Endothelial cell of umbilical vein (primary cell): Measurements from ENCODE around the gene SPATA22. TPM values are rescaled to one million over a fixed set of nuclear protein-coding genes. Genes with fewer than 3 reads are reported as not detected.

Experiments used
- BruUV-seq: library from RNA; stranded (reverse); fragments of 400-500 nt; replicated peaks from 2 replicates; lab custom pipeline; 2021; lab: Mats Ljungman, UMichigan
- CTCF ChIA-PET: fragments of 300-600, 350-600 bp; sonication (Branson Sonifier 250); formaldehyde crosslinking; loops from one replicate; lab custom pipeline; 2021; ENCODE audit warnings: antibody characterized with exemption, inconsistent platforms; lab: Charles Lee
- POLR2A ChIA-PET: fragments of 300-600, 350-600 bp; sonication (Branson Sonifier 250); formaldehyde crosslinking; loops from one replicate; lab custom pipeline; 2021; ENCODE audit warnings: antibody characterized with exemption, inconsistent platforms; lab: Charles Lee
- DNase-seq: peaks from one replicate; pipeline ENCODE4 v3.0.0-alpha.2; 2011; ENCODE audit warnings: low read depth, low spot score
- FAIRE-seq: peaks from 2 replicates; lab custom pipeline; 2011; peaks lifted over from hg19 to GRCh38; lab: Jason Lieb, UNC
- H2AFZ ChIP-seq: 2 replicates; pipeline ENCODE4 v1.6.0; 2012; ENCODE audit warnings: low read depth, low read length, control low read depth, inconsistent platforms
- H3K27ac ChIP-seq: 2 replicates; pipeline ENCODE4 v1.5.1; 2011; ENCODE audit warnings: low read depth, mild to moderate bottlenecking, control low read depth, low read length, moderate library complexity; ENCODE audit not compliant: insufficient read depth
- H3K27me3 ChIP-seq, 2 experiments: 2 replicates each; pipeline versions ENCODE4 v1.6.0 to v1.6.1; 2011; ENCODE audit warnings: low read length in 2 of 2, mixed read lengths in 1 of 2; ENCODE audit not compliant: control insufficient read depth in 2 of 2, insufficient read depth in 2 of 2
- H3K36me3 ChIP-seq, 2 experiments: 2 replicates in 1 of 2; 3 replicates in 1 of 2; pipeline ENCODE4 v1.5.1; 2011; ENCODE audit warnings: low read length in 2 of 2, mild to moderate bottlenecking in 1 of 2, moderate library complexity in 1 of 2; ENCODE audit not compliant: control insufficient read depth in 2 of 2, insufficient read depth in 2 of 2; ENCODE audit errors: extremely low read depth in 1 of 2
- H3K4me1 ChIP-seq: 3 replicates; pipeline ENCODE4 v1.5.1; 2011; ENCODE audit warnings: mild to moderate bottlenecking, low read length; ENCODE audit not compliant: control insufficient read depth, insufficient read depth; ENCODE audit errors: extremely low read depth
- H3K4me2 ChIP-seq: 2 replicates; pipeline ENCODE4 v1.6.1; 2011; ENCODE audit warnings: low read length, control low read depth, mixed read lengths; ENCODE audit not compliant: insufficient read depth
- H3K4me3 ChIP-seq, 3 experiments: fragments of 200-600 bp in 1 of 3; sonication (generic), shearing (Covaris generic) in 1 of 3; replicated peaks in 1 of 3; 2 replicates each; pipeline ENCODE4 v1.5.1; 2011 to 2016; ENCODE audit warnings: control low read depth in 3 of 3, low read length in 3 of 3, mild to moderate bottlenecking in 2 of 3, inconsistent platforms in 1 of 3, low read depth in 1 of 3, moderate library complexity in 1 of 3; ENCODE audit not compliant: insufficient read depth in 1 of 3
- H3K79me2 ChIP-seq: 2 replicates; pipeline ENCODE4 v1.6.0; 2012; ENCODE audit warnings: low read length, inconsistent platforms; ENCODE audit not compliant: control insufficient read depth, insufficient read depth
- H3K9ac ChIP-seq: replicated peaks from 2 replicates; pipeline ENCODE3; 2011; ENCODE audit warnings: low read length, control low read depth; ENCODE audit not compliant: insufficient read depth; ENCODE audit errors: extremely low read depth
- H3K9me1 ChIP-seq: replicated peaks from 3 replicates; pipeline ENCODE4 v1.6.0; 2011; ENCODE audit warnings: mild to moderate bottlenecking, low read length; ENCODE audit not compliant: control insufficient read depth, insufficient read depth; ENCODE audit errors: extremely low read depth
- H3K9me3 ChIP-seq: replicated peaks from 2 replicates; pipeline ENCODE4 v1.5.1; 2012; ENCODE audit warnings: low read length, inconsistent platforms; ENCODE audit not compliant: control insufficient read depth, insufficient read depth
- H4K20me1 ChIP-seq: replicated peaks from 2 replicates; pipeline ENCODE3; 2011; ENCODE audit warnings: mild to moderate bottlenecking, low read length; ENCODE audit not compliant: control insufficient read depth, insufficient read depth; ENCODE audit errors: extremely low read depth
- EZH2 ChIP-seq: IDR thresholded peaks from 2 replicates; pipeline ENCODE4 v1.6.1; 2012; ENCODE audit warnings: borderline replicate concordance, low read depth, mild to moderate bottlenecking, moderate library complexity, low read length, inconsistent platforms; ENCODE audit not compliant: severe bottlenecking
- FOS ChIP-seq: IDR thresholded peaks from 2 replicates; pipeline ENCODE4 v1.6.1; 2011; ENCODE audit warnings: mild to moderate bottlenecking, low read length, moderate library complexity, borderline replicate concordance; ENCODE audit not compliant: insufficient read depth
- GATA2 ChIP-seq: IDR thresholded peaks from 2 replicates; pipeline ENCODE4 v1.7.0; 2011; ENCODE audit warnings: low read depth, mild to moderate bottlenecking, moderate library complexity, mixed read lengths, low read length; ENCODE audit not compliant: insufficient read length, insufficient read depth
- JUN ChIP-seq: IDR thresholded peaks from 2 replicates; pipeline ENCODE4 v1.6.1; 2011; ENCODE audit warnings: borderline replicate concordance, low read depth; ENCODE audit not compliant: insufficient read length, insufficient read depth
- MYC ChIP-seq: IDR thresholded peaks from one replicate; pipeline ENCODE4 v1.6.1; 2011; ENCODE audit warnings: mild to moderate bottlenecking, low read depth, low read length
- POLR2A ChIP-seq: IDR thresholded peaks from 2 replicates; pipeline ENCODE4 v1.6.1; 2012; ENCODE audit warnings: low read depth, mild to moderate bottlenecking, control low read depth, low read length
- POLR2AphosphoS5 ChIP-seq: IDR thresholded peaks from 2 replicates; pipeline ENCODE4 v1.6.1; 2012; ENCODE audit warnings: low read depth, mild to moderate bottlenecking, control low read depth, low read length, moderate library complexity; ENCODE audit not compliant: insufficient read depth
- dilution Hi-C: fragments of 300-500 bp; cut with MboI; formaldehyde crosslinking; loops from one replicate; pipeline ENCODE4 v1.15.0; 2019; ENCODE audit warnings: low sequenced_read_pairs; ENCODE audit not compliant: extremely low pct_ligation_motif_present
- intact Hi-C: fragments of 100-400 bp; cut with micrococcal nuclease; formaldehyde crosslinking; loops from one replicate; pipeline ENCODE4 v1.10.0; 2022
- polyA plus RNA-seq, 4 experiments: library from polyadenylated mRNA; depleted of rRNA in 3 of 4; stranded (reverse) in 3 of 4; unstranded in 1 of 4; fragments of >200 nt; gene quantifications; 2 replicates each; pipeline versions ENCODE4 v1.2.1 to v1.2.3, GENCODE V29; 2011 to 2012; ENCODE audit warnings: missing spikeins in 1 of 4
- total RNA-seq: library from RNA; stranded (reverse); gene quantifications from 2 replicates; pipeline ENCODE4 v1.2.3, GENCODE V29; 2021
- TF ChIP-seq, protein P1 (sequence below): IDR thresholded peaks from 2 replicates; pipeline ENCODE4 v1.6.1; 2011; ENCODE audit not compliant: insufficient read depth, insufficient read length
- TF ChIP-seq, protein P2 (sequence below), 2 donors: IDR thresholded peaks; 1 replicate in 1 of 2; 2 replicates in 1 of 2; pipeline ENCODE4 v1.5.1; 2011; ENCODE audit warnings: low read length in 2 of 2, mild to moderate bottlenecking in 2 of 2, moderate library complexity in 2 of 2, control low read depth in 1 of 2, inconsistent platforms in 1 of 2, low read depth in 1 of 2; ENCODE audit not compliant: insufficient read depth in 1 of 2; ENCODE audit errors: extremely low read depth in 1 of 2

The SPATA22 gene
- total and polyA plus RNA-seq, 2 donors (not counting 3 experiments of a cell fraction or from before 2014, with no cell fraction given), result 4.3 TPM; not detected in 1

DNA sequence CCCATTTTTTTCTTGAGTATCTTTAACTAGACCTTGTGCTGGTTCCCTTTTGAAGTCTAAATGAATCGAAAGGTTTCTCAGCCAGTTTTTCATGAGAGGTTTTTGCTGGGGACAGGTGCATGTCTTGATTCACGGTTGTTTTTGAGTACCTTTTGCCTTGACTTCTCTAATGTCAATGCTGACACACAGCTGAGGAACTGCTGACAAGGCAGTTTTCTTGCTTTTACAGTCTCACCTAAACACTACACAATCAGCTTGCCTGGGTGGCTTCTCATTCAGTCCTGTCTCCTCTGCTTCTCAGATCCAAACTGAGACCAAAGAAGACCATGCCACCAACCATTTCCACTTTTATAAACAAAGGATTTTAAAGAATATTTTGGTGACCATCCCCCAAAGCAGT lies 53.4 kb downstream of the SPATA22 start:
- Histone ChIP-seq H3K36me3 (no peaks in the 10 kb centered on the region), H3K4me3 (no peak overlapping the region), H4K20me1 (no peaks in the 10 kb centered on the region), H3K9ac (no peak overlapping the region), H3K27ac (no peak overlapping the region), H3K9me1 (no peaks in the 10 kb centered on the region), H2AFZ (no peak overlapping the region), H3K4me2 (no peak overlapping the region), H3K79me2 (no peaks in the 10 kb centered on the region), H3K27me3 (no peaks in the 10 kb centered on the region), H3K9me3 (peaks cover 2% of the 10 kb centered on the region), H3K4me1 (no peaks in the 10 kb centered on the region)
- TF ChIP-seq GATA2, result no peak
- no peak for TF ChIP-seq EZH2
- no peak for TF ChIP-seq FOS
- TF ChIP-seq, protein P1, sequence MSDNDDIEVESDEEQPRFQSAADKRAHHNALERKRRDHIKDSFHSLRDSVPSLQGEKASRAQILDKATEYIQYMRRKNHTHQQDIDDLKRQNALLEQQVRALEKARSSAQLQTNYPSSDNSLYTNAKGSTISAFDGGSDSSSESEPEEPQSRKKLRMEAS, result no peak
- no peak for TF ChIP-seq POLR2AphosphoS5
- TF ChIP-seq JUN, result no peak
- no peak for TF ChIP-seq POLR2A
- TF ChIP-seq, protein P2, sequence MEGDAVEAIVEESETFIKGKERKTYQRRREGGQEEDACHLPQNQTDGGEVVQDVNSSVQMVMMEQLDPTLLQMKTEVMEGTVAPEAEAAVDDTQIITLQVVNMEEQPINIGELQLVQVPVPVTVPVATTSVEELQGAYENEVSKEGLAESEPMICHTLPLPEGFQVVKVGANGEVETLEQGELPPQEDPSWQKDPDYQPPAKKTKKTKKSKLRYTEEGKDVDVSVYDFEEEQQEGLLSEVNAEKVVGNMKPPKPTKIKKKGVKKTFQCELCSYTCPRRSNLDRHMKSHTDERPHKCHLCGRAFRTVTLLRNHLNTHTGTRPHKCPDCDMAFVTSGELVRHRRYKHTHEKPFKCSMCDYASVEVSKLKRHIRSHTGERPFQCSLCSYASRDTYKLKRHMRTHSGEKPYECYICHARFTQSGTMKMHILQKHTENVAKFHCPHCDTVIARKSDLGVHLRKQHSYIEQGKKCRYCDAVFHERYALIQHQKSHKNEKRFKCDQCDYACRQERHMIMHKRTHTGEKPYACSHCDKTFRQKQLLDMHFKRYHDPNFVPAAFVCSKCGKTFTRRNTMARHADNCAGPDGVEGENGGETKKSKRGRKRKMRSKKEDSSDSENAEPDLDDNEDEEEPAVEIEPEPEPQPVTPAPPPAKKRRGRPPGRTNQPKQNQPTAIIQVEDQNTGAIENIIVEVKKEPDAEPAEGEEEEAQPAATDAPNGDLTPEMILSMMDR (IDR thresholded peaks at IDR 0.05; ENCODE audit: extremely low read depth in 1 of 2, insufficient read depth in 1 of 2, low read depth in 1 of 2, low read length in 2 of 2), result no peak
- no peak for TF ChIP-seq MYC
- dilution Hi-C loops, result no loop called here
- no peak for DNase-seq
- no TSS peak for BruUV-seq
- FAIRE-seq, result no peak
- intact Hi-C loops, result no loop called here
- ChIA-PET CTCF (no interaction called here), POLR2A (no interaction called here)
